Measurements from ENCODE around the gene RASL10A. TPM values are rescaled to one million over a fixed set of nuclear protein-coding genes. Genes with fewer than 3 reads are reported as not detected.

The RASL10A gene
- total and polyA plus RNA-seq, 9 of the 15 experiments (the other 6 are each of a cell fraction or from before 2014, with no cell fraction given): 0.17 to 1.2 (median 0.45) TPM; not detected in 3

DNA sequence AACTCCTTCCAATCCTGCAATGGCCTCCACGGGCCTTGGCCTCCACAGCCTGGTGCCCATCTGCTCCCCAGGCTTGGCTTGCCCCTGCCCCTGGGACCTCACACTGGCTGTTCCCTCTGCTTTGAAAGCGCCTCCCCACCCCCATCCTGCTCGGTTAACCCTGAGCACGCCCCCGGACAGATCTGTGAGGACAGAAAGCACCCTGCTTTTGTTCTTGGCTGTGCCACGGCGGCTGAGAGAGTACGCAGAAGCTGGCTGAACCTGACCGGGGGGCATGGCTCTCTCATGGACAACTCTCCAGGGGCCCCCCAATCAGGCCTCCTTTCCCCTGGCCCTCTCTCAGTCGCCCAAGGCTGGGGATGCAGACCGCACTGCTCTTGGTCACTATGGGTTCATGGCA lies 20.2 kb upstream of the RASL10A start (continued):
- TF ChIP-seq PREB (CRISPR knock-in tag; IDR thresholded peaks at IDR 0.05): no peak
- TF ChIP-seq ZNF431 (CRISPR knock-in tag; IDR thresholded peaks at IDR 0.05): no peak
- no peak for TF ChIP-seq GATAD2A (IDR thresholded peaks at IDR 0.05)

DNA sequence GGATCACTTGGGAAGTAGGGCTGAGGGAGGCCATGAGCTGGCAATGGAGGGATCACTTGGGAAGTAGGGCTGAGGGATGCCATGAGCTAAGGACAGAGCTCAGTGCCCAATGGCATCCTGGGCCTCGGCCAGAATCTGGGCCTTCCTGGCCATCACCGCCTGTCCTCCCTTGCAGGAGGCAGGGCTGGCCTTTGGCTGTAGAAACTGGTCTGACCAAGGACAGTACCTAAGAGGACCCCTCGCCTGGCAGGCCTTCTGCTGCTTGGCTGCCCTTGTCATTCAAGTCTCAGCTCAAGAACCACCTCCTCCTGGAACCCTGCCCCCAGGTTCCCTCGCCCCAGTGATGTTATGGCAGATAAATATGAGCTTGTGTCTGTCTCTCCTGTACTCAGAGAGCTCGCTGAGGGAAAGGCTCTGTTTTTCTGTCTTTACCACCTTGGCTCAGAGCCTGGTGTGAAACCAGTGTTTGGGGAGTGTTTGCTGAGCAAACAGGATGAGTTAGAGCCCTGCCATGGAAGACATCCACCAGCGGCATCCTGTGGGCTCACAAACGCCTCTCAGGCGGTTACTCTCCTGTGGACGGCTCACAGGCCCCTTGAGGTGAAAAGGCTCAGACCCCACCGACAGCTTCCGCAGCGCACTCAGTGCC lies 19.3 kb upstream of the RASL10A start:
- Histone ChIP-seq H3K79me2 (ENCODE audit: control insufficient read depth, insufficient read depth, low read length) (no peaks in the 10 kb centered on the region), H3K9ac (ENCODE audit: insufficient read depth in 1 of 2, low read depth in 2 of 2, low read length in 2 of 2) (no peak overlapping the region), H4K20me1 (replicated peaks; ENCODE audit: control insufficient read depth, insufficient read depth, low read length) (no peaks in the 10 kb centered on the region), H3K4me2 (ENCODE audit: insufficient read depth, low read length) (no peak overlapping the region), H3K27me3 (ENCODE audit: control insufficient read depth in 2 of 2, insufficient read depth in 2 of 2, low read length in 2 of 2) (no peaks in the 10 kb centered on the region), H3K4me3 (no peak overlapping the region), H3K36me3 (ENCODE audit: control insufficient read depth, insufficient read depth, low read length) (peaks cover 53% of the 10 kb centered on the region; the same call in 2 of the 3 replicates), H3K9me3 (replicated peaks; ENCODE audit: control insufficient read depth, insufficient read depth, low read depth, low read length) (no peaks in the 10 kb centered on the region), H3K9me1 (ENCODE audit: control insufficient read depth, insufficient read depth, low read length) (no peaks in the 10 kb centered on the region), H3K4me1 (replicated peaks in 1 of 2; ENCODE audit: control insufficient read depth in 2 of 2, insufficient read depth in 2 of 2, low read length in 2 of 2) (peaks cover 0 to 10% of the 10 kb centered on the region in 2 experiments; a peak in 2 of 5 replicates), H3K27ac (ENCODE audit: extremely low read depth, low read depth, low read length) (no peak overlapping the region), H2AFZ (ENCODE audit: low read depth, low read length) (no peak overlapping the region)
- BruUV-seq (replicated peaks): no TSS peak
- intact Hi-C loops (cut with micrococcal nuclease) (no loop called here), in situ Hi-C loops (cut with MboI) (no loop called here)
- ATAC-seq (no peak), FAIRE-seq (no peak), DNase-seq (ENCODE audit: extremely low read depth in 1 of 4, low spot score in 3 of 4) (no peak)
- 93% methylated on average over 12 of the region's 12 CpGs for WGBS (ENCODE audit: insufficient coverage, low coverage, missing lambda C conversion rate)
- CTCF ChIA-PET (ENCODE audit: low intra/inter-chr PET ratio): no interaction called here
- POLR2A ChIA-PET: no interaction called here
- no peak for TF ChIP-seq EGR1 (conservative IDR thresholded peaks at IDR 0.05)
- TF ChIP-seq, protein P1, sequence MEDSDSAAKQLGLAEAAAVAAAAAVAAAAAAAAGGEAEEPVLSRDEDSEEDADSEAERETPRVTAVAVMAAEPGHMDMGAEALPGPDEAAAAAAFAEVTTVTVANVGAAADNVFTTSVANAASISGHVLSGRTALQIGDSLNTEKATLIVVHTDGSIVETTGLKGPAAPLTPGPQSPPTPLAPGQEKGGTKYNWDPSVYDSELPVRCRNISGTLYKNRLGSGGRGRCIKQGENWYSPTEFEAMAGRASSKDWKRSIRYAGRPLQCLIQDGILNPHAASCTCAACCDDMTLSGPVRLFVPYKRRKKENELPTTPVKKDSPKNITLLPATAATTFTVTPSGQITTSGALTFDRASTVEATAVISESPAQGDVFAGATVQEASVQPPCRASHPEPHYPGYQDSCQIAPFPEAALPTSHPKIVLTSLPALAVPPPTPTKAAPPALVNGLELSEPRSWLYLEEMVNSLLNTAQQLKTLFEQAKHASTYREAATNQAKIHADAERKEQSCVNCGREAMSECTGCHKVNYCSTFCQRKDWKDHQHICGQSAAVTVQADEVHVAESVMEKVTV (CRISPR knock-in tag; IDR thresholded peaks at IDR 0.05): no peak
- no peak for TF ChIP-seq BRD9 (IDR thresholded peaks at IDR 0.05; ENCODE audit: low read depth, partially characterized antibody)
- no peak for TF ChIP-seq MCM7 (IDR thresholded peaks at IDR 0.05)
- no peak for TF ChIP-seq ZNF589 (CRISPR knock-in tag; IDR thresholded peaks at IDR 0.05; ENCODE audit: low read depth)
- TF ChIP-seq, protein P2, sequence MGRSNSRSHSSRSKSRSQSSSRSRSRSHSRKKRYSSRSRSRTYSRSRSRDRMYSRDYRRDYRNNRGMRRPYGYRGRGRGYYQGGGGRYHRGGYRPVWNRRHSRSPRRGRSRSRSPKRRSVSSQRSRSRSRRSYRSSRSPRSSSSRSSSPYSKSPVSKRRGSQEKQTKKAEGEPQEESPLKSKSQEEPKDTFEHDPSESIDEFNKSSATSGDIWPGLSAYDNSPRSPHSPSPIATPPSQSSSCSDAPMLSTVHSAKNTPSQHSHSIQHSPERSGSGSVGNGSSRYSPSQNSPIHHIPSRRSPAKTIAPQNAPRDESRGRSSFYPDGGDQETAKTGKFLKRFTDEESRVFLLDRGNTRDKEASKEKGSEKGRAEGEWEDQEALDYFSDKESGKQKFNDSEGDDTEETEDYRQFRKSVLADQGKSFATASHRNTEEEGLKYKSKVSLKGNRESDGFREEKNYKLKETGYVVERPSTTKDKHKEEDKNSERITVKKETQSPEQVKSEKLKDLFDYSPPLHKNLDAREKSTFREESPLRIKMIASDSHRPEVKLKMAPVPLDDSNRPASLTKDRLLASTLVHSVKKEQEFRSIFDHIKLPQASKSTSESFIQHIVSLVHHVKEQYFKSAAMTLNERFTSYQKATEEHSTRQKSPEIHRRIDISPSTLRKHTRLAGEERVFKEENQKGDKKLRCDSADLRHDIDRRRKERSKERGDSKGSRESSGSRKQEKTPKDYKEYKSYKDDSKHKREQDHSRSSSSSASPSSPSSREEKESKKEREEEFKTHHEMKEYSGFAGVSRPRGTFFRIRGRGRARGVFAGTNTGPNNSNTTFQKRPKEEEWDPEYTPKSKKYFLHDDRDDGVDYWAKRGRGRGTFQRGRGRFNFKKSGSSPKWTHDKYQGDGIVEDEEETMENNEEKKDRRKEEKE (IDR thresholded peaks at IDR 0.05; ENCODE audit: borderline replicate concordance in 1 of 2, control insufficient read depth in 1 of 2, low read depth in 2 of 2, low read length in 1 of 2): no peak
- TF ChIP-seq, protein P3, sequence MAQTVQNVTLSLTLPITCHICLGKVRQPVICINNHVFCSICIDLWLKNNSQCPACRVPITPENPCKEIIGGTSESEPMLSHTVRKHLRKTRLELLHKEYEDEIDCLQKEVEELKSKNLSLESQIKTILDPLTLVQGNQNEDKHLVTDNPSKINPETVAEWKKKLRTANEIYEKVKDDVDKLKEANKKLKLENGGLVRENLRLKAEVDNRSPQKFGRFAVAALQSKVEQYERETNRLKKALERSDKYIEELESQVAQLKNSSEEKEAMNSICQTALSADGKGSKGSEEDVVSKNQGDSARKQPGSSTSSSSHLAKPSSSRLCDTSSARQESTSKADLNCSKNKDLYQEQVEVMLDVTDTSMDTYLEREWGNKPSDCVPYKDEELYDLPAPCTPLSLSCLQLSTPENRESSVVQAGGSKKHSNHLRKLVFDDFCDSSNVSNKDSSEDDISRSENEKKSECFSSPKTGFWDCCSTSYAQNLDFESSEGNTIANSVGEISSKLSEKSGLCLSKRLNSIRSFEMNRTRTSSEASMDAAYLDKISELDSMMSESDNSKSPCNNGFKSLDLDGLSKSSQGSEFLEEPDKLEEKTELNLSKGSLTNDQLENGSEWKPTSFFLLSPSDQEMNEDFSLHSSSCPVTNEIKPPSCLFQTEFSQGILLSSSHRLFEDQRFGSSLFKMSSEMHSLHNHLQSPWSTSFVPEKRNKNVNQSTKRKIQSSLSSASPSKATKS (CRISPR knock-in tag; IDR thresholded peaks at IDR 0.05): no peak
- no peak for TF ChIP-seq STAT5B (CRISPR knock-in tag; IDR thresholded peaks at IDR 0.05)

Data from K562 (cell line).